HEK293T (cell line): Measurements from ENCODE around the gene STPG1.
"Not testable (repeated sequence)": the region's sequence is repeated elsewhere in the genome, so short reads cannot be mapped to it uniquely, and the experiment has no call there.

Experiments used
- FOXM1 ChIP-seq: fragments of 450-650 bp; IDR thresholded peaks from 2 replicates; pipeline ENCODE4 v1.6.1; 2017; ENCODE audit warnings: mild to moderate bottlenecking, borderline replicate concordance
- NFRKB ChIP-seq: fragments of 450-650 bp; IDR thresholded peaks from 2 replicates; pipeline ENCODE4 v1.6.1; 2016; ENCODE audit warnings: mild to moderate bottlenecking, moderate library complexity
- SP1 ChIP-seq: fragments of 450-650 bp; IDR thresholded peaks from 2 replicates; pipeline ENCODE4 v1.6.1; 2017
- SUZ12 ChIP-seq: fragments of 450-650 bp; IDR thresholded peaks from 2 replicates; pipeline ENCODE4 v1.6.1; 2016; ENCODE audit warnings: mild to moderate bottlenecking
- TARDBP ChIP-seq: fragments of 450-650 bp; IDR thresholded peaks from 2 replicates; pipeline ENCODE4 v1.6.1; 2016
- ZNF384 ChIP-seq: fragments of 450-650 bp; IDR thresholded peaks from 2 replicates; pipeline ENCODE4 v1.6.1; 2016
- TF ChIP-seq, protein P1 (sequence below): fragments of 450-650 bp; IDR thresholded peaks from 2 replicates; pipeline ENCODE4 v1.6.1; 2016

DNA sequence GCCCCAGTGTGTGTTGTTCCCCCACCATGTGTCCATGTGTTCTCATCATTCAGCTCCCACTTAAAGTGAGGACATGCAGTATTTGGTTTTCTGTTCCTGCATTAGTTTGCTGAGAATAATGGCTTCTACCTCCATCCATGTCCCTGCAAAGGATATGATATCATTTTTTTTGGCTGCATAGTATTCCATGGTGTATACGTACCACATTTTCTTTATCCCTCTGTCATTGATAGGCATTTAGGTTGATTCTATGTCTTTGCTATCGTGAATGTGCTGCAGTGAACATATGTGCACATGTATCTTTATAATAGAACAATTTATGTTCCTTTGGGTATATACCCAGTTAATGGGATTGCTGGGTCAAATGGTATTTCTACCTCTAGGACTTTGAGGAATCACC lies 32.9 kb upstream of the STPG1 start:
- TF ChIP-seq SP1, FOXM1, ZNF384, NFRKB, TARDBP, SUZ12: not testable (repeated sequence)
- TF ChIP-seq, protein P1, sequence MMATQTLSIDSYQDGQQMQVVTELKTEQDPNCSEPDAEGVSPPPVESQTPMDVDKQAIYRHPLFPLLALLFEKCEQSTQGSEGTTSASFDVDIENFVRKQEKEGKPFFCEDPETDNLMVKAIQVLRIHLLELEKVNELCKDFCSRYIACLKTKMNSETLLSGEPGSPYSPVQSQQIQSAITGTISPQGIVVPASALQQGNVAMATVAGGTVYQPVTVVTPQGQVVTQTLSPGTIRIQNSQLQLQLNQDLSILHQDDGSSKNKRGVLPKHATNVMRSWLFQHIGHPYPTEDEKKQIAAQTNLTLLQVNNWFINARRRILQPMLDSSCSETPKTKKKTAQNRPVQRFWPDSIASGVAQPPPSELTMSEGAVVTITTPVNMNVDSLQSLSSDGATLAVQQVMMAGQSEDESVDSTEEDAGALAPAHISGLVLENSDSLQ, result not testable (repeated sequence)
